ENCODE measurements around the gene ETV3L.

DNA sequence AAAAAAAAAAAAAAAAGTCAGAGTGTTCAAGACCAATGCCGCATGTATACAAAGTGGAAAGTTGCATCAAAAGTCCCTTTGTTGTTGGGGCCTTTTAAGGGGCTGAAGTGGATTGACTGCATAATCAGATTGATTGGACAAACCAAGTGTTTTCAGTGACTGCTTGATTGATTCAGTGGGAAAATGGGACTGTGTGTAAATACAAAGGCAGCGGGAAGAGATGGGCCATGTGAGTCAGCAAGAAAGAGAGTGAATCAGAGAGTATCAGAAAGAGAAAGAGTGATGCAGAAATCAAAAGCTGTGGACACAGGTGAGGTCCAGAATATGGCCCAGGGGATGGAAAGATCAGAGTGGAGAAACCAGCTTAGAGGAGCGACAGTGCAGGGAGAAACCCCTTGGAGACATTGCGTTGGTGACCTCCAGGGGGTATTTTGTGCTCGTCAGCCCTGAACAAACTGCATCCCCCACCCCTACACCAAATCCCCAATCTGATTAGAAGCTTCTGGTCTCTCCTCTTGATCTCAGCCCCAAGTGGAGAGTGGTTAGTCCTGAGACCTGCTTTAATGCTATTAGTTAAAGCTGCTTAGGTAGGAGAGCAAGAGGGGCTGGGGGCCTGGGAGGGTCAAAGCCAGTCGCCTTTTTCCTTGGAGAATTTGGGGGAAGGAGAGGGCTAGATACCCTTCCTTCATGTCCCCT is 5.1 kb upstream of the ETV3L start:
- no peak for TF ChIP-seq POLR2AphosphoS5 (IDR thresholded peaks at IDR 0.05; ENCODE audit: borderline replicate concordance, low read depth, low read length)
- no peak for TF ChIP-seq EZH2 (IDR thresholded peaks at IDR 0.05)
